IMR-90 (cell line): ENCODE data around the gene MAPK10.

Experiments used
- FOS ChIP-seq: fragments of 150-350 bp; IDR thresholded peaks from 2 replicates; pipeline ENCODE4 v1.6.1; 2016; ENCODE audit warnings: low read depth, low read length
- TF ChIP-seq, protein P1 (sequence below): conservative IDR thresholded peaks from 2 replicates; pipeline ENCODE4 v1.5.1; 2012; ENCODE audit warnings: mild to moderate bottlenecking, low read depth, low read length, improper control_type of control experiment

DNA sequence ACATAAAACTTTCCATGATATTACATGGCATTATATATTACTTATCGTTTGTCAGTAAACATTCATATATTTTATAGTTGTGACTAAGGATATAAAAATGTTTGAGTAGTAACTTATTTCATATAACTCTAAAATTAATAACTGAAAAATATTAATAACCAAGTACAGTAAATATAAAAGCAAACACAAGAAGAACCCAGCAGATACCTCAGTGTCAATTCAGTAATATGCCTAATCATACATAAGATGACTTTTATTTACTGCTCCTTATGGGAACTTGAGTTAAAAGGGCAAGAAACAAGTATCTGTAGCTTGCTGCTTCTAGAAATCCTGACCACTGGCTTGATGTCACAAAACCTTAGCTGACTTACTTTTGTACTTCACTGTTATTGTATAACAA is 28.4 kb upstream of the MAPK10 start:
- TF ChIP-seq FOS: no peak
- TF ChIP-seq, protein P1, sequence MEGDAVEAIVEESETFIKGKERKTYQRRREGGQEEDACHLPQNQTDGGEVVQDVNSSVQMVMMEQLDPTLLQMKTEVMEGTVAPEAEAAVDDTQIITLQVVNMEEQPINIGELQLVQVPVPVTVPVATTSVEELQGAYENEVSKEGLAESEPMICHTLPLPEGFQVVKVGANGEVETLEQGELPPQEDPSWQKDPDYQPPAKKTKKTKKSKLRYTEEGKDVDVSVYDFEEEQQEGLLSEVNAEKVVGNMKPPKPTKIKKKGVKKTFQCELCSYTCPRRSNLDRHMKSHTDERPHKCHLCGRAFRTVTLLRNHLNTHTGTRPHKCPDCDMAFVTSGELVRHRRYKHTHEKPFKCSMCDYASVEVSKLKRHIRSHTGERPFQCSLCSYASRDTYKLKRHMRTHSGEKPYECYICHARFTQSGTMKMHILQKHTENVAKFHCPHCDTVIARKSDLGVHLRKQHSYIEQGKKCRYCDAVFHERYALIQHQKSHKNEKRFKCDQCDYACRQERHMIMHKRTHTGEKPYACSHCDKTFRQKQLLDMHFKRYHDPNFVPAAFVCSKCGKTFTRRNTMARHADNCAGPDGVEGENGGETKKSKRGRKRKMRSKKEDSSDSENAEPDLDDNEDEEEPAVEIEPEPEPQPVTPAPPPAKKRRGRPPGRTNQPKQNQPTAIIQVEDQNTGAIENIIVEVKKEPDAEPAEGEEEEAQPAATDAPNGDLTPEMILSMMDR: no peak
